GM18517 (cell line): ENCODE measurements around the gene DIPK1B.
"Not testable (repeated sequence)": the region's sequence is repeated elsewhere in the genome, so short reads cannot be mapped to it uniquely, and the experiment has no call there.

Experiments used
- ATAC-seq: cut with Tn5 transposase; IDR thresholded peaks from one replicate; pipeline ENCODE4 v1.9.1; 2021; ENCODE audit warnings: mild to moderate bottlenecking, moderate library complexity; ENCODE audit not compliant: unreplicated experiment

DIPK1B gene

DNA sequence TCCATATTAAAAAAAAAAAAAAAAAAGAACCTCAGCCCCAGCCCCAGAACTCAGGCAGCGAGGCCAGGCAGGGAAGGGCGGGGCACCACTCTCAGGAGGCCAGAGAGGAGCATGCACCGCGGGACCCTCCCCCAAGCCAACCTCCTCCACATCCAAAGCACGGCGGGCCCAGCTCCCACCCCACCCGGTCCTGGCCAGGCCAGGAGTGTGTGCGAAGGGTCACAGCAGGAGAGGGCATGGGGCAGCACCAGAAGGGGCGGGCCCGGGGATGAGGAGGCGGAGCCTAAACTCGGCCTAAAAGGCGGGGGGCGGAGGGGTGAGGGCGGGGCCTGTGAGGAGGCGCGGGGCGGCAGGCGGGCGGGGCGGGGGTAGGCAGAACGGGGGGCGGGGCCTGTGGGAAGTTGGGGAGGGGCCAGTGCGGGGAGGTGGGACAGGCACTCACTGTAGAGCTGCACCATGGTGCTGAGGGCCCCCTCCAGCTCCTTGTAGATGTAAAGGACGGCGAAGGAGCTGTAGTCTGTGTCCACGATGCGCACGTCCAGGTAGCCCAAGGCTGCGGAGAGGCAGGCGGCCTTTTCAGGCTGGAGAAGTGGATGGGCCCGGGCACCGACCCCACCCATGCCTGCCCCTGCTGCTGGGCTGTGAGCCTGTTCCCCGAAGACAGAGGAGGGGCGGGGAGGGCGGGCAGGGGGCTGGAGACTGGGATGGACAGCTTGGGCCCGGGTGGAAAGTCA is 50.7 kb downstream of the DIPK1B start:
- ATAC-seq = no peak

DNA sequence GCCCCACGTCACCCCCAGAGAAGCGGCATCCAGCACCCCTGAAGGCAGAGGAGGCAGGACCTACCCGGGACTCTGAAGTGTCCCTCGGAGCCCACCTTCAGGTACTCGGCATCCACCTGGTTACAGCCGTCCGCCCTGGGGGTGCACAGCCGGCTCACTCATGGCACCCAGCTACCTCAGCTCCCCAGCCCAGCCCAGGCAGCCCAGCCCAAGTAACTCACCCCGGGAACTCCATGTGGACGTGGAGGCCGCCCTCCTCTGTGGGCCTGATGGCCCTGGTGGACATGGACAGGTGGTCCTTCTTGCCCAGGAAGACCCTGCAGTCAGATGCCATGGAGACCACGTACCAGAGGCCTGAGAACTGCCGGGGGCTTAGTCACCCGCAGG is 51.3 kb downstream of the DIPK1B start:
- ATAC-seq = no peak

DNA sequence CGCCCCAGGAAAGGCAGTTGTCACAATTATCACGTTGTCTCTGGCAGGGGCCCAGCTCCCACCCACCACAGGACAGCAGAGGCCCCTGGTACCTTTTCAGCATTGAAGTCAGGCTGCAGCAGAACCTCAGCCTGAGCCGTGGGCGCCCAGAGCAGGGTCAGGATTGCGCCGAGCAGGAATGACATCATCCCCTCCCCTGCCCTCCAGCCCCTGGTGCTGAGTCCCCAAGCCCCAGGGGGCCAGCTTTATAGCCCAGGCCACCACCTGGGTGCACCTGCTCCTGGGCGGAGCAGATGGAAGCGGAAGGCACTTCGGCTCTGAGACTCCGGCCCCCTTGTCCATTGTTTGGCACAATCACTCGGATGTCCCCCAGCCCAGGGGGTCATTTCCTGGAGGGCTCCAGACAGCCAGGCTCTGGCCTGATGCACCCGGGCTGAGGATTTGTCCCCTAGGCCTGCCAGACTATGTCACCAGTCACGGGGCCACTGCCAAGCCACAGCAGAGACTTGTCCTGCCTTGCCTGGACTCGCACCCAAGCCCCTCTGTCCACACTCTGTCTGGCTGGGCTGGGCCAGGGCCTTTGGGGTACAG is 52.0 kb downstream of the DIPK1B start, which contains the start of gene LCN15:
LCN15 (minus strand) TSS at position 218 of the 591 bp plus-strand sequence; CDS start at position 188, 30 bp downstream.
- no peak for ATAC-seq

DNA sequence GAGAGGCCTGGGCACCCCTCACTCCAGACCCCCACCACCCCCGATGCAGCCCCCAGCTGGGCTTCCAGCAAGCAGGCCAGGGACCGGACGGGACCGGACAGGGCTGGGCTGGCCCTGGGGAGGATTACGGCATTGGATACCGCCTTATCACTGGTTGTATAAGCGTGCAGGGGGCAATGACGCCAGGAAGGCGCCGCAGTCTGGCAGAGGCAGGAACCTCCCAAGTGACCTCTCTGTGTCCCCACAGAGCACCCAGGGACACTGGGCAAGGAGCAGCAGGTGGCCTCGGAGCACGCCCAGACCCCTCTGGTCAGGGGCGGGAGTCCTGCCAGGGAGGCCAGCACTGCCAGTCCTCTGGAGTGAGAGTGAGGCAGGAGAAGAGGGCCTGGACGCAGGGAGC is 52.7 kb downstream of the DIPK1B start:
- ATAC-seq = no peak

DNA sequence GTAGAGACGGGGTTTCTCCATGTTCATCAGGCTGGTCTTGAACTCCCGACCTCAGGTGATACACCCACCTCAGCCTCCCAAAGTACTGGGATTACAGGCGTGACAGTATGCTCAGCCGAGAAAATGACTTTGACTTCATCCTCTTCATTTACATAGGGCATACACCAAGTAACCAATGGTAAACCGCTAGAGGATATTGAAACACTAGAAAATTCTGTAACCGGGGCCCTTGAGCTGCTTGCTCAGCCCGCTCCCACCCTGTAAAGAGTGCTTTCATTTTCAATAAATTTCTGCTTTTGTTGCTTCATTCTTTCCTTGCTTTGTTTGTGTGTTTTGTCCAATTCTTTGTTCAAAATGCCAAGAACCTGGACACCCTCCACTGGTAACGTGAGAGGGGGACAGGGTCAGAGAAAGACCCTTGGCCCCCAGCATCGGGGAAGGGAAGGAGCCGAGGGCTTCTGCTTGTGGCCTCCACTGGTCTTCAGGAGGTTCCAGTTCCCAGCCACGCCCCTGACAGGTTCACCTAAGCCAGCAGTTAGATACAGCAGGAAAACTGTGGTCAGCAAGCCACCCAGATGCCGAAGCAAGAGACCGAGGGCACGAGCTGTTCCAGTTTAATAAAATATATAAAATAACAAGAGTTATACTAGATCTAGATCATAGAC is 53.5 kb downstream of the DIPK1B start:
- peak; percentile 81 for ATAC-seq

DNA sequence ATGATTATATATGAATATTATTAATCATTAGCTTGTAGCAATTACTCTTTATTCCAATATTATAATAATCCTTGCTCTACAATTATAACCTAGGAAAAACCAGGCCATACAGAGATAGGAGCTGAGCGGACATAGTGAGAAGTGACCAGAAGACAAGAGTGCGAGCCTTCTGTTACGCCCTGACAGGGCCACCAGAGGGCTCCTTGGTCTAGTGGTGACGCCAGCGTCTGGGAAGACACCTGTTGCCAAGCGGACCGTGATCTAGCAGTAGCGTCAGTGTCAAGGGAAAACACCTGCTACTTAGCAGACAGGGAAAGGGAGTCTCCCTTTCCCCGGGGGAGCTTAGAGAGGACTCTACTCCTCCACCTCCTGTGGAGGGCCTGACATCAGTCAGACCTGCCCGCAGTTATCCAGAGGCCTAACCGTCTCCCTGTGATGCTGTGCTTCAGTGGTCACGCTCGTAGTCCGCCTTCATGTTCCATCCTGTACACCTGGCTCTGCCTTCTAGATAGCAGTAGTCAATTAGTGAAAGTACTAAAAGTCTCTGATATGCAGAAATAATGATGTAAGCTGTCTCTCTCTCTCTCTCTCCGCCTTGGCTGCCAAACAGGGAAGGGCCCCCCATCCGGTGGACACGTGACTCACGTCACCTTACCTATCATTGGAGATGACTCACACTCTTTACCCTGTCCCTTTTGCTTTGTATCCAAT is 54.2 kb downstream of the DIPK1B start:
- ATAC-seq = not testable (repeated sequence)

DNA sequence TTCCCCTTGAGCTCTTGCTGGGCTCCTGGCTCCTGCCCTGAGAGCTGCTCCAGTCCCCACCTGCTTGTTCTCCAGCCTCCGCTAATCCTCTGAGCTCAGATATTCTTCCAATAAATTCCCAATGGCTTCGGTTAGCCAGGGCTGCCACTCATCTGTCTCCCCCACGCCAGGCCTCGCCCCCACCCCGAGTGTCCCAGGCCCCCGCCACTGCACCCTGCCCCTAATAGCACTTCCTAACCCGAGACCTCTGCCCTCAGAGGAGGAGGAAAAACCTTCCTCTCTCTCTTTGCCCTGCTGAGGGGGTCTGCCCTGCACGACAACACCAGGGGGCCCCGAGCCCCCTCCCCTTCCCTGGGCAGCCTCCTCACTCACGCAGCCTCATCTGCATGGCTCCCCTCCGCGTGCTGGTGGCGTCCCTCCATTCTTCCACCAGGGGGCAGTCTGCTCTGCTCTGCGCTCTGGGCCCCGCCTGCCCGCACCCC is 57.4 kb downstream of the DIPK1B start:
- no peak for ATAC-seq

DNA sequence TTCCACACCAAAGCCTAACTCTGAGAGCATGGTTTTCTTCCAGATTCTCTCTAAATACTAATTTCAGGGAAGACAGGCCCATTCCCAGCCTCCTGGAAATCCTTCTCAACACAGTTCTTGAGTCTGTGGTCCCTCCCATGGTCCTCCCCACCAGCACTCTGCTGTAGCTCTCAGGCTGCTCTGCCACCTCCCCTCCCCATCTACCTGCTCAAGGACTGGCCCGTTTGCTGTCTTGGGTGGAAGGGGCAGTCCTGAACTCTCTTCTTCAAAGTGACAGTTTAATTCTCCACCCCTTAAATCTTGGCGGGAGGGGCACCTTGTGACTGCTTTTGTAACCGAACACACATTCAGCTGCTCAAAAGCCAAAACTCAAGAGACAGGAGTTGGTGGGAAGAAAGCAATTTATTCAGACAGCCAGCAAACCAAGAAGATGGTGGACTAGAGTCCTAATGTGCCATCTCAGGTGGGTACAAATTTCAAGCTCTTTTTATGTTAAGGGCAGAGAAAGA is 59.6 kb downstream of the DIPK1B start:
- ATAC-seq = no peak

DNA sequence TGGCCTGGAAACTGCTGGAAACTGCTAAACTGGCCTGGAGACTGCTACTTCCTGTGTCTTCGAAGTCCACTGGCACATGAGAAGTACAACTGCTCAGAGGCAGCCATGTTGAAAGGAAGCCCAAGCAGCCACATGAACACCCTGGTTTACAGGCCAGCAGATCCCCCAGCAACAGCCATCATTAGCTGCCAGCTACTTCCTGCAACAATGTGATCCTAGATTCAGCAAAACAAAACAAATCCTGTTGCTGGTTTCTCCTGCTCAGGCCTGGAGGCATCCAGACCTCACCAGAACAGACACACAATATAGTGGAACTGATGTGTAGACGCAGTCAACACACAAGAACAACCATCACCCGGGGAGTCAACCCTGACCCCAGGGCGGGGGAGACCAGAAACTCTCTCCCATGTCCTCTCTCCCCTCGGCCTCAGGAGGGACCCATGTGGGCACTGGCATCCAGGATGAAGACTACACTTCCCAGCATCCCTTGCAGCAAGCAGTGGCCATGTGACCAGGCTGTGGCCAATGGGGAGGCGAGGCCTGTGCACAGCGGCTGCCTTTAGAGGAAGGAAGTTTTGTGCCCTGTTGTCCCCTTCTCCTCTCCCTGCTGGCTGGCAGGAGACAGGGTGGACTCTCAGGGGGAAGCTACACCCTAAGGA is 61.1 kb downstream of the DIPK1B start:
- no peak for ATAC-seq
